Stomach (tissue), 9 donors: ENCODE measurements around the gene NELFE. TPM values are rescaled to one million over a fixed set of nuclear protein-coding genes. Genes with fewer than 3 reads are reported as not detected.

Experiments
- DNase-seq, 2 donors: peaks; one replicate each; pipeline versions ENCODE4 v3.0.0 to v3.0.0-alpha.2; 2013 to 2019
- H3K27ac ChIP-seq, 5 donors: fragments of 200-600 bp in 4 of 5; sonication (generic) in 4 of 5; one replicate each; pipeline ENCODE4 v1.5.1; 2013 to 2019; ENCODE audit warnings: mild to moderate bottlenecking in 1 of 5, moderate library complexity in 1 of 5
- H3K27me3 ChIP-seq, 3 donors: fragments of 200-600 bp; sonication (generic); one replicate each; pipeline ENCODE4 v1.5.1; 2017 to 2019; ENCODE audit warnings: mixed run types in 1 of 3
- H3K36me3 ChIP-seq, 4 donors: fragments of 200-600 bp; sonication (generic); 1 replicate in 3 of 4; 2 replicates in 1 of 4; pipeline ENCODE4 v1.5.1; 2016 to 2019
- H3K4me1 ChIP-seq, 4 donors: fragments of 200-600 bp; sonication (generic); one replicate each; pipeline ENCODE4 v1.5.1; 2016 to 2019
- H3K4me3 ChIP-seq, 4 donors: fragments of 200-600 bp; sonication (generic) in 3 of 4; one replicate each; pipeline ENCODE4 v1.5.1; 2016 to 2019; ENCODE audit warnings: mild to moderate bottlenecking in 1 of 4
- H3K9me3 ChIP-seq, 4 donors: fragments of 200-600 bp; sonication (generic); one replicate each; pipeline ENCODE4 v1.5.1; 2016 to 2019
- CTCF ChIP-seq, 7 experiments: fragments of 450-650 bp in 4 of 7; fragments of 200-600 bp in 3 of 7; sonication (generic) in 3 of 7; IDR thresholded peaks; one replicate each; pipeline ENCODE4 v1.5.1; 2016 to 2019; ENCODE audit warnings: antibody characterized with exemption in 7 of 7, control low read depth in 2 of 7, mild to moderate bottlenecking in 1 of 7
- EP300 ChIP-seq: sonication (generic); formaldehyde crosslinking; IDR thresholded peaks from one replicate; pipeline ENCODE4 v1.6.1; 2017; ENCODE audit warnings: antibody characterized with exemption
- POLR2A ChIP-seq, 4 donors: fragments of 450-650 bp; IDR thresholded peaks; one replicate each; pipeline ENCODE4 v1.6.1; 2016; ENCODE audit warnings: antibody characterized with exemption in 4 of 4, control low read depth in 2 of 4, mild to moderate bottlenecking in 1 of 4, moderate library complexity in 1 of 4
- POLR2AphosphoS5 ChIP-seq, 3 donors: sonication (generic); formaldehyde crosslinking; IDR thresholded peaks; one replicate each; pipeline ENCODE4 v1.6.1; 2016; ENCODE audit warnings: antibody characterized with exemption in 3 of 3
- WGBS, 5 donors: extraction: QIAGEN DNeasy Blood & Tissue Kit in 3 of 5; methylation state at CpG; one replicate each; pipeline versions ENCODE4 v1.1.5 to v1.1.7; 2013 to 2018; 5-methylcytosine and 5-hydroxymethylcytosine counted together
- intact Hi-C: fragments of 100-400 bp; cut with DNase I; formaldehyde crosslinking; loops from one replicate; pipeline ENCODE4 v1.15.1; 2023; ENCODE audit warnings: low total_unique reads
- polyA plus RNA-seq, 3 donors: library from polyadenylated mRNA; stranded (reverse); fragments of 200-250 nt; gene quantifications; one replicate each; pipeline ENCODE4 v1.2.3, GENCODE V29; 2013
- small RNA-seq, 4 donors: library from RNA; depleted of rRNA; stranded (forward); fragments of <200 nt; gene quantifications; one replicate each; pipeline ENCODE3, GENCODE V24; 2016
- total RNA-seq, 5 donors: library from RNA; depleted of rRNA; stranded (reverse); fragments of >200 nt; gene quantifications; one replicate each; pipeline versions ENCODE4 v1.1.0 to v1.2.3, GENCODE V29; 2014 to 2016
- donor health status: healthy with polysubstance abuse.
- donor health status: Bipolar disorder and iron deficiency.
- donor health status: healthy.

The NELFE gene
- total and polyA plus RNA-seq, 8 donors = 2.9 to 100 (median 51.5) TPM

GRCh38 chr6:31905041-31905440 lies 53.7 kb downstream of the NELFE start:
- Histone ChIP-seq H3K4me1 (peaks cover 16 to 43% (median 31%) of the 10 kb centered on the region in 4 donors), H3K36me3 (no peaks in the 10 kb centered on the region), H3K9me3 (no peaks in the 10 kb centered on the region), H3K27me3 (no peaks in the 10 kb centered on the region), H3K4me3 (no peak overlapping the region), H3K27ac (no peak overlapping the region)
- no peak for TF ChIP-seq POLR2AphosphoS5 (IDR thresholded peaks at IDR 0.05)
- no peak for TF ChIP-seq CTCF (IDR thresholded peaks at IDR 0.05)
- no peak for TF ChIP-seq POLR2A (IDR thresholded peaks at IDR 0.05)
- no peak for TF ChIP-seq EP300
- WGBS, 5 donors = 81 to 100% (median 90%) methylated on average over 1 of the region's 1 CpG
- intact Hi-C loops = loop anchor here (5.0 kb wide), 1 partner anchor 47 kb away; no protein-coding TSS in a partner anchor
- DNase-seq = no peak

GRCh38 chr6:31903957-31904356 lies 54.8 kb downstream of the NELFE start:
- 65 to 73% (median 69%) methylated on average over 3 of the region's 3 CpGs for WGBS, 5 donors
- intact Hi-C loops = no loop called here
- peak overlapping the region in 3 of 5 donors; percentile 44 to 90 (median 90) for H3K27ac ChIP-seq

More at GRCh38 chr6:31903957-31904356, 54.8 kb downstream of the NELFE start:
- Histone ChIP-seq H3K4me3 (no peak overlapping the region), H3K9me3 (no peaks in the 10 kb centered on the region), H3K36me3 (no peaks in the 10 kb centered on the region), H3K27me3 (no peaks in the 10 kb centered on the region), H3K4me1 (peaks cover 20 to 54% (median 41%) of the 10 kb centered on the region in 4 donors)
- no peak for TF ChIP-seq CTCF (IDR thresholded peaks at IDR 0.05)
- TF ChIP-seq POLR2AphosphoS5 (IDR thresholded peaks at IDR 0.05) = no peak
- no peak for TF ChIP-seq EP300
- no peak for TF ChIP-seq POLR2A (IDR thresholded peaks at IDR 0.05)
- DNase-seq = no peak

Small RNAs within 50 kb of the gene (small RNA-seq; reads per million reads assigned to genes)
- 0 reads per million in 4 donors for gene AL645922.1

Other genes starting within 250 kb of the NELFE start
Only the 30 nearest of the 35 such genes appear.
- 100 to 1,000 TPM in 2 of 5 donors, 10 to 100 TPM in 3; 33.3 to 133 (median 76.1) TPM for gene DDAH2, start 229.7 kb downstream of the NELFE start, total RNA-seq
- gene DDAH2, start 229.7 kb downstream of the NELFE start, polyA plus RNA-seq = 10 to 100 TPM; 52.9 to 73.7 (median 57.9) TPM
- gene CLIC1, start 222.4 kb downstream of the NELFE start, total RNA-seq = 100 to 1,000 TPM in 4 of 5 donors, 10 to 100 TPM in 1; 33.8 to 381 (median 117) TPM
- 100 to 1,000 TPM; 331 to 597 (median 348) TPM for gene CLIC1, start 222.4 kb downstream of the NELFE start, polyA plus RNA-seq
- 10 to 100 TPM in 4 of 5 donors, 1 to 10 TPM in 1; 4.1 to 66.4 (median 21.4) TPM for gene MSH5, start 219.0 kb downstream of the NELFE start, total RNA-seq
- gene MSH5, start 219.0 kb downstream of the NELFE start, polyA plus RNA-seq = 1 to 10 TPM; 2.9 to 9.3 (median 3.2) TPM
- 10 to 100 TPM in 2 of 5 donors, 1 to 10 TPM in 2, not detected in 1; 2.7 to 40.8 (median 7.6) TPM for gene SAPCD1, start 196.3 kb downstream of the NELFE start, total RNA-seq
- gene SAPCD1, start 196.3 kb downstream of the NELFE start, polyA plus RNA-seq = 1 to 10 TPM; 2.4 to 5.4 (median 2.9) TPM
- 10 to 100 TPM in 1 of 5 donors, 1 to 10 TPM in 3, not detected in 1; 4.2 to 18.3 (median 7.5) TPM for gene VWA7, start 181.6 kb downstream of the NELFE start, total RNA-seq
- gene VWA7, start 181.6 kb downstream of the NELFE start, polyA plus RNA-seq = 1 to 10 TPM; 1.3 to 1.4 (median 1.4) TPM
- 10 to 100 TPM; 21.6 to 56.5 (median 24.1) TPM for gene VARS1, start 163.2 kb downstream of the NELFE start, total RNA-seq
- gene VARS1, start 163.2 kb downstream of the NELFE start, polyA plus RNA-seq = 10 to 100 TPM; 11.0 to 31.8 (median 27.7) TPM
- gene LSM2, start 152.0 kb downstream of the NELFE start, total RNA-seq = 10 to 100 TPM in 3 of 5 donors, 1 to 10 TPM in 1, not detected in 1; 6.7 to 34.5 (median 11.4) TPM
- 10 to 100 TPM; 45.2 to 55.8 (median 50.4) TPM for gene LSM2, start 152.0 kb downstream of the NELFE start, polyA plus RNA-seq
- gene HSPA1L, start 143.7 kb downstream of the NELFE start, total RNA-seq = 1 to 10 TPM in 2 of 5 donors, not detected in 3; 1.1 to 1.7 TPM
- under 1 TPM; 0.46 to 0.98 (median 0.75) TPM for gene HSPA1L, start 143.7 kb downstream of the NELFE start, polyA plus RNA-seq
- gene HSPA1A, start 143.4 kb downstream of the NELFE start, total RNA-seq = 100 to 1,000 TPM in 3 of 5 donors, 10 to 100 TPM in 2; 68.8 to 124 (median 113) TPM
- gene HSPA1A, start 143.4 kb downstream of the NELFE start, polyA plus RNA-seq = 100 to 1,000 TPM in 1 of 3 donors, 10 to 100 TPM in 2; 51.1 to 107 (median 64.8) TPM
- 100 to 1,000 TPM in 3 of 5 donors, 10 to 100 TPM in 2; 44.3 to 165 (median 105) TPM for gene HSPA1B, start 131.2 kb downstream of the NELFE start, total RNA-seq
- gene HSPA1B, start 131.2 kb downstream of the NELFE start, polyA plus RNA-seq = 10 to 100 TPM; 35.9 to 66.0 (median 51.3) TPM
- 10 to 100 TPM; 11.3 to 60.7 (median 25.0) TPM for gene NEU1, start 96.2 kb downstream of the NELFE start, total RNA-seq
- gene NEU1, start 96.2 kb downstream of the NELFE start, polyA plus RNA-seq = 10 to 100 TPM; 16.3 to 29.0 (median 22.2) TPM
- 100 to 1,000 TPM in 4 of 5 donors, 10 to 100 TPM in 1; 74.2 to 201 (median 175) TPM for gene SLC44A4, start 80.0 kb downstream of the NELFE start, total RNA-seq
- gene SLC44A4, start 80.0 kb downstream of the NELFE start, polyA plus RNA-seq = 100 to 1,000 TPM in 1 of 3 donors, 10 to 100 TPM in 2; 35.4 to 111 (median 47.9) TPM
- gene EHMT2, start 61.3 kb downstream of the NELFE start, total RNA-seq = 10 to 100 TPM; 12.1 to 58.0 (median 31.7) TPM
- 10 to 100 TPM; 27.3 to 43.2 (median 35.4) TPM for gene EHMT2, start 61.3 kb downstream of the NELFE start, polyA plus RNA-seq
- 1 to 10 TPM in 3 of 5 donors, under 1 TPM in 2; 0.43 to 6.4 (median 1.3) TPM for gene ZBTB12, start 56.9 kb downstream of the NELFE start, total RNA-seq
- gene ZBTB12, start 56.9 kb downstream of the NELFE start, polyA plus RNA-seq = 1 to 10 TPM; 1.8 to 3.4 (median 2.2) TPM
- 10 to 100 TPM in 1 of 5 donors, 1 to 10 TPM in 3, not detected in 1; 1.7 to 24.6 (median 4.0) TPM for gene C2, start 31.3 kb downstream of the NELFE start, total RNA-seq
- gene C2, start 31.3 kb downstream of the NELFE start, polyA plus RNA-seq = 1 to 10 TPM; 3.3 to 6.3 (median 4.9) TPM
- 100 to 1,000 TPM in 3 of 5 donors, 10 to 100 TPM in 1, 1 to 10 TPM in 1; 8.4 to 316 (median 185) TPM for gene CFB, start 12.9 kb downstream of the NELFE start, total RNA-seq
- gene CFB, start 12.9 kb downstream of the NELFE start, polyA plus RNA-seq = 100 to 1,000 TPM in 2 of 3 donors, 10 to 100 TPM in 1; 13.1 to 226 (median 165) TPM
- gene SKIC2, start 204 bp upstream of the NELFE start, total RNA-seq = 100 to 1,000 TPM in 3 of 5 donors, 10 to 100 TPM in 2; 22.0 to 478 (median 114) TPM
- gene SKIC2, start 204 bp upstream of the NELFE start, polyA plus RNA-seq = 10 to 100 TPM; 74.3 to 88.9 (median 87.1) TPM
- gene DXO, start 13.2 kb upstream of the NELFE start, total RNA-seq = 10 to 100 TPM in 3 of 5 donors, 1 to 10 TPM in 2; 4.1 to 65.8 (median 18.3) TPM
- gene DXO, start 13.2 kb upstream of the NELFE start, polyA plus RNA-seq = 10 to 100 TPM; 11.9 to 24.8 (median 19.7) TPM
- gene C4A, start 23.1 kb upstream of the NELFE start, total RNA-seq = 100 to 1,000 TPM in 1 of 5 donors, 10 to 100 TPM in 4; 10.8 to 248 (median 32.1) TPM
- 10 to 100 TPM; 42.2 to 92.9 (median 48.1) TPM for gene C4A, start 23.1 kb upstream of the NELFE start, polyA plus RNA-seq
- 100 to 1,000 TPM in 1 of 5 donors, 10 to 100 TPM in 4; 14.9 to 108 (median 32.7) TPM for gene C4B, start 55.8 kb upstream of the NELFE start, total RNA-seq
- 100 to 1,000 TPM in 1 of 3 donors, 10 to 100 TPM in 2; 42.8 to 107 (median 54.9) TPM for gene C4B, start 55.8 kb upstream of the NELFE start, polyA plus RNA-seq
- gene CYP21A2, start 79.4 kb upstream of the NELFE start, total RNA-seq = not detected
- gene CYP21A2, start 79.4 kb upstream of the NELFE start, polyA plus RNA-seq = 10 to 100 TPM in 1 of 3 donors, 1 to 10 TPM in 2; 1.3 to 23.8 (median 1.4) TPM
- gene TNXB, start 150.4 kb upstream of the NELFE start, total RNA-seq = 100 to 1,000 TPM in 1 of 5 donors, 10 to 100 TPM in 4; 43.8 to 408 (median 71.0) TPM
- gene TNXB, start 150.4 kb upstream of the NELFE start, polyA plus RNA-seq = 10 to 100 TPM; 15.1 to 17.7 (median 15.7) TPM
- 100 to 1,000 TPM in 2 of 5 donors, 10 to 100 TPM in 3; 22.8 to 718 (median 73.3) TPM for gene ATF6B, start 169.3 kb upstream of the NELFE start, total RNA-seq
- 10 to 100 TPM; 20.9 to 48.1 (median 24.4) TPM for gene ATF6B, start 169.3 kb upstream of the NELFE start, polyA plus RNA-seq
- gene FKBPL, start 171.3 kb upstream of the NELFE start, total RNA-seq = 1 to 10 TPM in 2 of 5 donors, under 1 TPM in 1, not detected in 2; 0.45 to 3.3 (median 3.2) TPM
- gene FKBPL, start 171.3 kb upstream of the NELFE start, polyA plus RNA-seq = 1 to 10 TPM; 2.7 to 9.6 (median 8.5) TPM
- under 1 TPM in 3 of 5 donors, not detected in 2; 0.18 to 0.87 (median 0.87) TPM for gene PRRT1, start 193.0 kb upstream of the NELFE start, total RNA-seq
- gene PRRT1, start 193.0 kb upstream of the NELFE start, polyA plus RNA-seq = 1 to 10 TPM; 1.9 to 6.0 (median 3.4) TPM
- gene PPT2, start 195.2 kb upstream of the NELFE start, total RNA-seq = 10 to 100 TPM in 4 of 5 donors, 1 to 10 TPM in 1; 5.8 to 73.0 (median 35.7) TPM
- gene PPT2, start 195.2 kb upstream of the NELFE start, polyA plus RNA-seq = 10 to 100 TPM in 1 of 3 donors, 1 to 10 TPM in 2; 5.8 to 11.1 (median 7.9) TPM
- gene EGFL8, start 205.6 kb upstream of the NELFE start, total RNA-seq = 100 to 1,000 TPM in 1 of 5 donors, 10 to 100 TPM in 2, 1 to 10 TPM in 1, under 1 TPM in 1; 0.87 to 224 (median 10.1) TPM
- gene EGFL8, start 205.6 kb upstream of the NELFE start, polyA plus RNA-seq = 10 to 100 TPM; 14.6 to 30.3 (median 16.6) TPM
- gene AGPAT1, start 217.1 kb upstream of the NELFE start, total RNA-seq = 10 to 100 TPM in 4 of 5 donors, 1 to 10 TPM in 1; 7.3 to 52.6 (median 33.5) TPM
- 10 to 100 TPM; 31.3 to 41.9 (median 36.2) TPM for gene AGPAT1, start 217.1 kb upstream of the NELFE start, polyA plus RNA-seq
- gene RNF5, start 219.4 kb upstream of the NELFE start, total RNA-seq = 10 to 100 TPM; 22.6 to 71.4 (median 50.9) TPM
- 100 to 1,000 TPM in 1 of 3 donors, 10 to 100 TPM in 2; 92.5 to 107 (median 93.2) TPM for gene RNF5, start 219.4 kb upstream of the NELFE start, polyA plus RNA-seq
- 10 to 100 TPM in 2 of 5 donors, 1 to 10 TPM in 2, under 1 TPM in 1; 0.87 to 35.6 (median 2.8) TPM for gene AGER, start 225.3 kb upstream of the NELFE start, total RNA-seq
- 10 to 100 TPM; 13.0 to 18.0 (median 16.9) TPM for gene AGER, start 225.3 kb upstream of the NELFE start, polyA plus RNA-seq